ENCODE results near the gene TSC22D1.
A peak's percentile ranks its signal among the peaks of the same experiment; 100 is the strongest.
"Not testable (repeated sequence)": the region's sequence is repeated elsewhere in the genome, so short reads cannot be mapped to it uniquely, and the experiment has no call there.

Gene TSC22D1

GRCh38 chr13:44566601-44567000 is 9.5 kb downstream of the TSC22D1 start:
- DNase-seq = no peak

- DNase-seq = no peak
Observed at GRCh38 chr13:44565881-44566280, 10.2 kb downstream of the TSC22D1 start.

GRCh38 chr13:44564936-44565335 is 11.2 kb downstream of the TSC22D1 start:
- DNase-seq = no peak

GRCh38 chr13:44562853-44563252 is 13.3 kb downstream of the TSC22D1 start:
- not testable (repeated sequence) for DNase-seq

- no peak for DNase-seq
Observed at GRCh38 chr13:44561351-44561750, 14.8 kb downstream of the TSC22D1 start.

GRCh38 chr13:44557986-44558385 is 18.1 kb downstream of the TSC22D1 start:
- DNase-seq = no peak

- DNase-seq = no peak
Observed at GRCh38 chr13:44555207-44555606, 20.9 kb downstream of the TSC22D1 start.

GRCh38 chr13:44549476-44549875 is 26.7 kb downstream of the TSC22D1 start:
- no peak for DNase-seq

GRCh38 chr13:44546164-44546563 is 30.0 kb downstream of the TSC22D1 start:
- no peak for DNase-seq

- DNase-seq = no peak
Observed at GRCh38 chr13:44543369-44543768, 32.8 kb downstream of the TSC22D1 start.

- DNase-seq = no peak
Observed at GRCh38 chr13:44542361-44542760, 33.8 kb downstream of the TSC22D1 start.

GRCh38 chr13:44541601-44542000 is 34.5 kb downstream of the TSC22D1 start:
- no peak for DNase-seq

- DNase-seq = no peak
Observed at GRCh38 chr13:44540761-44541434, 35.2 kb downstream of the TSC22D1 start.

GRCh38 chr13:44537248-44537647 is 38.9 kb downstream of the TSC22D1 start:
- DNase-seq = no peak

- no peak for DNase-seq
Observed at GRCh38 chr13:44523146-44524015, 52.7 kb downstream of the TSC22D1 start.

- DNase-seq = no peak
Observed at GRCh38 chr13:44519642-44520041, 56.5 kb downstream of the TSC22D1 start.

- DNase-seq = no peak
Observed at GRCh38 chr13:44516771-44517170, 59.4 kb downstream of the TSC22D1 start.

GRCh38 chr13:44514278-44514677 is 61.9 kb downstream of the TSC22D1 start:
- peak; percentile 4 for DNase-seq

GRCh38 chr13:44509853-44510252 is 66.3 kb downstream of the TSC22D1 start:
- not testable (repeated sequence) for DNase-seq

GRCh38 chr13:44508562-44509077 is 67.5 kb downstream of the TSC22D1 start:
- no peak for DNase-seq

- DNase-seq = no peak
Observed at GRCh38 chr13:44507639-44508038, 68.5 kb downstream of the TSC22D1 start.

GRCh38 chr13:44506719-44507118 is 69.4 kb downstream of the TSC22D1 start:
- DNase-seq = no peak

GRCh38 chr13:44506251-44506650 is 69.9 kb downstream of the TSC22D1 start:
- no peak for DNase-seq

- no peak for DNase-seq
Observed at GRCh38 chr13:44504116-44504515, 72.0 kb downstream of the TSC22D1 start.

Measured in stimulated activated CD4-positive, alpha-beta T cell treated with anti-CD3 and anti-CD28 coated beads, Interleukin-15, amount 100 ng/mL, for 24 hours (primary cell).